Measurements from ENCODE around the gene KCNC1.

- TF ChIP-seq CTCF (IDR thresholded peaks at IDR 0.05) = no peak
- TF ChIP-seq EP300 (IDR thresholded peaks at IDR 0.05) = no peak
Observed at GRCh38 chr11:17720796-17721171, 13.8 kb upstream of the KCNC1 start.
